GM12878 (cell line): ENCODE results near the gene CELSR1. TPM values are rescaled to one million over a fixed set of nuclear protein-coding genes. Genes with fewer than 3 reads are reported as not detected.

Experiments used
- ATAC-seq: fragments of 200-7000 bp; cut with Tn5 transposase; 3 replicates; pipeline ENCODE4 v1.9.1; 2020; ENCODE audit warnings: mild to moderate bottlenecking, moderate library complexity
- BruUV-seq: library from RNA; stranded (reverse); fragments of 400-500 nt; replicated peaks from 2 replicates; lab custom pipeline; 2021; lab: Mats Ljungman, UMichigan
- CTCF ChIA-PET: fragments of 300-600 bp; sonication (Branson Sonifier 250); formaldehyde crosslinking; extraction: SDS; loops from one replicate; lab custom pipeline; 2021; ENCODE audit warnings: inconsistent platforms; lab: Yijun Ruan, JAX
- POLR2A ChIA-PET: fragments of 350-600 bp; formaldehyde crosslinking; extraction: SDS; loops from one replicate; lab custom pipeline; 2021; ENCODE audit warnings: inconsistent platforms; lab: Charles Lee
- RAD21 ChIA-PET: fragments of 300-600 bp; sonication (Branson Sonifier 250); formaldehyde crosslinking; loops from one replicate; lab custom pipeline; 2023; ENCODE audit warnings: antibody characterized with exemption; ENCODE audit not compliant: unreplicated experiment; lab: Charles Lee
- SMC1A ChIA-PET: fragments of 300-600 bp; sonication (Branson Sonifier 250); formaldehyde crosslinking; loops from one replicate; lab custom pipeline; 2023; ENCODE audit not compliant: unreplicated experiment, uncharacterized antibody; lab: Charles Lee
- DNase-seq: peaks from one replicate; pipeline ENCODE4 v3.0.0-alpha.2; 2011; ENCODE audit warnings: low read depth, low spot score
- FAIRE-seq: peaks from 3 replicates; lab custom pipeline; 2011; peaks lifted over from hg19 to GRCh38; lab: Jason Lieb, UNC
- H2AFZ ChIP-seq: 2 replicates; pipeline ENCODE4 v1.6.0; 2011; ENCODE audit warnings: low read depth, low read length, control low read depth; ENCODE audit not compliant: control insufficient read depth
- H3K27ac ChIP-seq: 2 replicates; pipeline ENCODE4 v1.5.1; 2011; ENCODE audit warnings: control low read depth; ENCODE audit not compliant: control insufficient read depth, insufficient read depth
- H3K27me3 ChIP-seq, 2 experiments: replicated peaks in 1 of 2; 2 replicates each; pipeline versions ENCODE4 v1.6.0 to v1.6.1; 2011; ENCODE audit warnings: low read length in 1 of 2; ENCODE audit not compliant: control insufficient read depth in 2 of 2, insufficient read depth in 2 of 2
- H3K36me3 ChIP-seq, 2 experiments: 2 replicates each; pipeline ENCODE4 v1.5.1; 2011; ENCODE audit warnings: low read length in 1 of 2; ENCODE audit not compliant: control insufficient read depth in 2 of 2, insufficient read depth in 2 of 2
- H3K4me1 ChIP-seq: 2 replicates; pipeline ENCODE4 v1.6.1; 2011; ENCODE audit warnings: mild to moderate bottlenecking, low read length, moderate library complexity, mixed read lengths; ENCODE audit not compliant: control insufficient read depth, insufficient read depth
- H3K4me2 ChIP-seq: 2 replicates; pipeline ENCODE4 v1.6.0; 2011; ENCODE audit warnings: control low read depth; ENCODE audit not compliant: control insufficient read depth, insufficient read depth
- H3K4me3 ChIP-seq: fragments of 200-600 bp; sonication (generic); 2 replicates; pipeline ENCODE4 v1.5.1; 2016
- H3K79me2 ChIP-seq: 2 replicates; pipeline ENCODE4 v1.6.0; 2011; ENCODE audit warnings: low read length; ENCODE audit not compliant: control insufficient read depth, insufficient read depth
- H3K9ac ChIP-seq: 2 replicates; pipeline ENCODE4 v1.8.0; 2011; ENCODE audit warnings: low read length, control low read depth, mixed read lengths; ENCODE audit not compliant: control insufficient read depth, insufficient read depth
- H3K9me3 ChIP-seq: replicated peaks from 3 replicates; pipeline ENCODE4 v1.5.1; 2011; ENCODE audit warnings: mild to moderate bottlenecking, low read length; ENCODE audit not compliant: control insufficient read depth, insufficient read depth
- H4K20me1 ChIP-seq: 2 replicates; pipeline ENCODE4 v1.6.0; 2011; ENCODE audit not compliant: control insufficient read depth, insufficient read depth
- CBX5 ChIP-seq: sonication (generic); IDR thresholded peaks from 2 replicates; pipeline ENCODE4 v1.6.1; 2016; ENCODE audit warnings: low read depth, moderate library complexity, mild to moderate bottlenecking, inconsistent platforms
- DPF2 ChIP-seq: fragments of 450-650 bp; IDR thresholded peaks from 2 replicates; pipeline ENCODE4 v1.6.1; 2017; ENCODE audit warnings: mild to moderate bottlenecking
- KAT2A ChIP-seq: conservative IDR thresholded peaks from 2 replicates; pipeline ENCODE4 v1.6.1; 2011; ENCODE audit warnings: low read depth, low read length; ENCODE audit not compliant: control insufficient read depth
- NFYA ChIP-seq: IDR thresholded peaks from 2 replicates; pipeline ENCODE4 v1.6.1; 2011; ENCODE audit warnings: low read depth, mild to moderate bottlenecking, low read length, improper control_type of control experiment, borderline replicate concordance
- PAX8 ChIP-seq: fragments of 450-650 bp; IDR thresholded peaks from 2 replicates; pipeline ENCODE4 v1.6.1; 2017; ENCODE audit warnings: mild to moderate bottlenecking, moderate library complexity
- SMAD5 ChIP-seq: IDR thresholded peaks from 2 replicates; pipeline ENCODE4 v1.6.1; 2016; ENCODE audit warnings: antibody characterized with exemption, low read depth
- SREBF2 ChIP-seq: IDR thresholded peaks from 2 replicates; pipeline ENCODE4 v1.6.1; 2012; ENCODE audit warnings: mild to moderate bottlenecking, low read length
- ZNF207 ChIP-seq: fragments of 450-650 bp; IDR thresholded peaks from 2 replicates; pipeline ENCODE4 v1.6.1; 2014; ENCODE audit warnings: antibody characterized with exemption, mild to moderate bottlenecking, borderline replicate concordance
- WGBS: methylation state at CpG from one replicate; pipeline ENCODE4 v1.1.6; 2016; ENCODE audit warnings: low lambda C conversion rate; ENCODE audit not compliant: insufficient replicate concordance, insufficient coverage; ENCODE audit errors: missing lambda C conversion rate; 5-methylcytosine and 5-hydroxymethylcytosine counted together
- in situ Hi-C: fragments of 300-500 bp; cut with MboI; formaldehyde crosslinking; loops from 9 replicates; pipeline ENCODE4 v1.14.3; 2018; ENCODE audit warnings: mixed read lengths
- intact Hi-C: fragments of 100-400 bp; cut with micrococcal nuclease; formaldehyde crosslinking; loops from one replicate; pipeline ENCODE4 v1.14.2; 2022; ENCODE audit not compliant: unreplicated experiment
- polyA plus RNA-seq, 11 experiments: library from polyadenylated mRNA; depleted of rRNA in 4 of 11; unstranded in 6 of 11; stranded (reverse) in 5 of 11; fragments of >200 nt; fragmentation: Nextera tagmentation in 4 of 11; fragmentation: Illumina TruSeq in 1 of 11; extraction: Ambion mirVana in 4 of 11; extraction: Trizol in 1 of 11; gene quantifications; 1 replicate in 1 of 11; 2 replicates in 10 of 11; pipeline versions ENCODE4 v1.2.1 to v1.2.3, GENCODE V29; 2011 to 2016; ENCODE audit warnings: inconsistent platforms in 2 of 11, missing spikeins in 2 of 11, low read depth in 1 of 11
- total RNA-seq, 4 experiments: library from RNA; depleted of rRNA in 3 of 4; stranded (reverse); fragments of >200 nt in 3 of 4; fragmentation: Illumina TruSeq in 1 of 4; extraction: Trizol in 1 of 4; gene quantifications; 2 replicates each; pipeline versions ENCODE4 v1.2.1 to v1.2.3, GENCODE V29; 2013 to 2021
- TF ChIP-seq, protein P1 (sequence below): fragments of 450-650 bp; IDR thresholded peaks from 2 replicates; pipeline ENCODE4 v1.6.1; 2017; ENCODE audit warnings: mild to moderate bottlenecking
- TF ChIP-seq, protein P2 (sequence below): fragments of 450-650 bp; IDR thresholded peaks from 2 replicates; pipeline ENCODE4 v1.6.1; 2017; ENCODE audit warnings: antibody characterized with exemption, mild to moderate bottlenecking, moderate library complexity
- TF ChIP-seq, protein P3 (sequence below): fragments of 450-650 bp; IDR thresholded peaks from 2 replicates; pipeline ENCODE4 v1.6.1; 2016; ENCODE audit warnings: mild to moderate bottlenecking

Gene CELSR1
- total and polyA plus RNA-seq, 10 of the 15 experiments (the other 5 are each of a cell fraction or from before 2014, with no cell fraction given), result 0.05 to 1.7 (median 0.35) TPM; not detected in 2

DNA sequence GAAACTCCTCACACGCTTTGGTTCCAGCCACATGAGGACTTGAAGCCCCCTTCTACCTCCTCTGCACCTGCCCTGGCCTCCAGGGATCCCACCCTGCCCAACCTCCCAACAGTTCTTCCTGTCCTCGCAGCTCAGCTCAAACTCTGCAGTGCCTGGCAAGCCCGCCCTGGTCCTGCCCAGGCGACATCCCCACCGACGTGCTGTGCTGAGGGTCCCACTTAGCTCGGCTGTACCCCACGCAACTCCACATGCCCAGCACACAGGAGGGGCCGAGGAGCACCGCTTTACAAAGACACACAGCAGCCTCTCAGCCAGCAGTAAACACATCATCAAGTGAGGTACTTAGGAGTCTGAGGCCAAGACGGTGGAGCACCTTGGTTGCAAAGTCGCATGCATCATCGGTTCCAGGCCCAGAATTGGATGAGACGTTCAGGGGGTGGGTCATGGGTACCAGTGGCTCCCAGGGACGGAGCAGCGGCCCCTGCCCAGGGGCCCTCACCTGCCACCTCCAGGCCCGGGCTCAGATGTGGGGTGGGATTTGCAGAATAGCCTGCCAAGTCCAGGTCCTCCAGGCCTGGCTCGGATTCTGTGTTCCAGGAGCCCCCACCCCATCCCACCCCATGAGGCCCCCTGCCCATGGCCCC, 72.6 kb downstream of the CELSR1 start:
- RAD21 ChIA-PET, result no interaction called here
- H4K20me1 ChIP-seq, result no peaks in the 10 kb centered on the region
- no peak overlapping the region for H3K9ac ChIP-seq
- DNase-seq (no peak), FAIRE-seq (no peak), ATAC-seq (no peak)
- H3K9me3 ChIP-seq, result no peaks in the 10 kb centered on the region
- no TSS peak for BruUV-seq
- intact Hi-C loops (no loop called here), in situ Hi-C loops (no loop called here)
- peaks cover 0 to 1% of the 10 kb centered on the region in 2 experiments; a peak in 1 of 4 replicates for H3K36me3 ChIP-seq
- no peak overlapping the region for H2AFZ ChIP-seq
- SMC1A ChIA-PET, result no interaction called here
- H3K27me3 ChIP-seq, result no peaks in the 10 kb centered on the region
- H3K79me2 ChIP-seq, result no peaks in the 10 kb centered on the region
- H3K4me2 ChIP-seq, result no peak overlapping the region
- CTCF ChIA-PET, result no interaction called here
- TF ChIP-seq SREBF2 (no peak), KAT2A (no peak), NFYA (no peak), CBX5 (no peak), DPF2 (no peak), ZNF207 (no peak), PAX8 (no peak), SMAD5 (no peak)
- TF ChIP-seq, protein P1, sequence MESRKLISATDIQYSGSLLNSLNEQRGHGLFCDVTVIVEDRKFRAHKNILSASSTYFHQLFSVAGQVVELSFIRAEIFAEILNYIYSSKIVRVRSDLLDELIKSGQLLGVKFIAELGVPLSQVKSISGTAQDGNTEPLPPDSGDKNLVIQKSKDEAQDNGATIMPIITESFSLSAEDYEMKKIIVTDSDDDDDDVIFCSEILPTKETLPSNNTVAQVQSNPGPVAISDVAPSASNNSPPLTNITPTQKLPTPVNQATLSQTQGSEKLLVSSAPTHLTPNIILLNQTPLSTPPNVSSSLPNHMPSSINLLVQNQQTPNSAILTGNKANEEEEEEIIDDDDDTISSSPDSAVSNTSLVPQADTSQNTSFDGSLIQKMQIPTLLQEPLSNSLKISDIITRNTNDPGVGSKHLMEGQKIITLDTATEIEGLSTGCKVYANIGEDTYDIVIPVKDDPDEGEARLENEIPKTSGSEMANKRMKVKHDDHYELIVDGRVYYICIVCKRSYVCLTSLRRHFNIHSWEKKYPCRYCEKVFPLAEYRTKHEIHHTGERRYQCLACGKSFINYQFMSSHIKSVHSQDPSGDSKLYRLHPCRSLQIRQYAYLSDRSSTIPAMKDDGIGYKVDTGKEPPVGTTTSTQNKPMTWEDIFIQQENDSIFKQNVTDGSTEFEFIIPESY, result no peak
- TF ChIP-seq, protein P2, sequence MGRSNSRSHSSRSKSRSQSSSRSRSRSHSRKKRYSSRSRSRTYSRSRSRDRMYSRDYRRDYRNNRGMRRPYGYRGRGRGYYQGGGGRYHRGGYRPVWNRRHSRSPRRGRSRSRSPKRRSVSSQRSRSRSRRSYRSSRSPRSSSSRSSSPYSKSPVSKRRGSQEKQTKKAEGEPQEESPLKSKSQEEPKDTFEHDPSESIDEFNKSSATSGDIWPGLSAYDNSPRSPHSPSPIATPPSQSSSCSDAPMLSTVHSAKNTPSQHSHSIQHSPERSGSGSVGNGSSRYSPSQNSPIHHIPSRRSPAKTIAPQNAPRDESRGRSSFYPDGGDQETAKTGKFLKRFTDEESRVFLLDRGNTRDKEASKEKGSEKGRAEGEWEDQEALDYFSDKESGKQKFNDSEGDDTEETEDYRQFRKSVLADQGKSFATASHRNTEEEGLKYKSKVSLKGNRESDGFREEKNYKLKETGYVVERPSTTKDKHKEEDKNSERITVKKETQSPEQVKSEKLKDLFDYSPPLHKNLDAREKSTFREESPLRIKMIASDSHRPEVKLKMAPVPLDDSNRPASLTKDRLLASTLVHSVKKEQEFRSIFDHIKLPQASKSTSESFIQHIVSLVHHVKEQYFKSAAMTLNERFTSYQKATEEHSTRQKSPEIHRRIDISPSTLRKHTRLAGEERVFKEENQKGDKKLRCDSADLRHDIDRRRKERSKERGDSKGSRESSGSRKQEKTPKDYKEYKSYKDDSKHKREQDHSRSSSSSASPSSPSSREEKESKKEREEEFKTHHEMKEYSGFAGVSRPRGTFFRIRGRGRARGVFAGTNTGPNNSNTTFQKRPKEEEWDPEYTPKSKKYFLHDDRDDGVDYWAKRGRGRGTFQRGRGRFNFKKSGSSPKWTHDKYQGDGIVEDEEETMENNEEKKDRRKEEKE, result no peak
- TF ChIP-seq, protein P3, sequence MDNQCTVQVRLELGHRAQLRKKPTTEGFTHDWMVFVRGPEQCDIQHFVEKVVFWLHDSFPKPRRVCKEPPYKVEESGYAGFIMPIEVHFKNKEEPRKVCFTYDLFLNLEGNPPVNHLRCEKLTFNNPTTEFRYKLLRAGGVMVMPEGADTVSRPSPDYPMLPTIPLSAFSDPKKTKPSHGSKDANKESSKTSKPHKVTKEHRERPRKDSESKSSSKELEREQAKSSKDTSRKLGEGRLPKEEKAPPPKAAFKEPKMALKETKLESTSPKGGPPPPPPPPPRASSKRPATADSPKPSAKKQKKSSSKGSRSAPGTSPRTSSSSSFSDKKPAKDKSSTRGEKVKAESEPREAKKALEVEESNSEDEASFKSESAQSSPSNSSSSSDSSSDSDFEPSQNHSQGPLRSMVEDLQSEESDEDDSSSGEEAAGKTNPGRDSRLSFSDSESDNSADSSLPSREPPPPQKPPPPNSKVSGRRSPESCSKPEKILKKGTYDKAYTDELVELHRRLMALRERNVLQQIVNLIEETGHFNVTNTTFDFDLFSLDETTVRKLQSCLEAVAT, result no peak
- H3K27ac ChIP-seq, result no peak overlapping the region
- no peaks in the 10 kb centered on the region for H3K4me1 ChIP-seq
- POLR2A ChIA-PET, result no interaction called here
- no peak overlapping the region for H3K4me3 ChIP-seq
- 25% methylated on average over 17 of the region's 18 CpGs for WGBS
